Measurements from ENCODE around the gene SLC31A1.

GRCh38 chr9:113275157-113276131 lies 54.1 kb downstream of the SLC31A1 start, which contains the start of the genes CDC26 and PRPF4:
- TF ChIP-seq CTCF (IDR thresholded peaks at IDR 0.05) (peak in 3 of 4 experiments; percentile 8 to 35 (median 23)), POLR2A (IDR thresholded peaks at IDR 0.05) (peak; percentile 77 to 96)
